NCI-H2196 (cell line): ENCODE data around the gene COMTD1.
"Not testable (repeated sequence)": the region's sequence is repeated elsewhere in the genome, so short reads cannot be mapped to it uniquely, and the experiment has no call there.

Experiments
- DNase-seq: peaks from one replicate; lab custom pipeline; 2025; ENCODE audit not compliant: unreplicated experiment; lab: John Stamatoyannopoulos, UW

The COMTD1 gene

DNA sequence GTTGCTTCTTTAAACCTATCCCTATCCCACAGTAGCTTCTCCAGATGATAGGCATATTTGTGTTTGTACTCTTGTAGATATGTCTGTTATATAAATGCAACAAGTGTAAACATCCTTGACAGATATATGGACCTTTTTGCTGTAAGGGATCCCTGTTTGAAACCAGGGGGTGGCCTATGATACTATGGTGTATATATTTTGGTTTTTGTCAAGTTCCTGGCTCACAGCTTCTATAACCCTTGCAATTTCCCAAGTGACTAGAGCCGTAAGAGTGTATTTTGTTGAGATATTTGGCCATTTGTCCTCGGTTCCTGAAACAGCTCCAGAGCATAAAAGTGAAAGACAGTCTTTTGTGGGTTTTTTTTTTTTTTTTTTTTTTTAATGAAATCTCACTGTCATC lies 9.7 kb downstream of the COMTD1 start:
- no peak for DNase-seq

DNA sequence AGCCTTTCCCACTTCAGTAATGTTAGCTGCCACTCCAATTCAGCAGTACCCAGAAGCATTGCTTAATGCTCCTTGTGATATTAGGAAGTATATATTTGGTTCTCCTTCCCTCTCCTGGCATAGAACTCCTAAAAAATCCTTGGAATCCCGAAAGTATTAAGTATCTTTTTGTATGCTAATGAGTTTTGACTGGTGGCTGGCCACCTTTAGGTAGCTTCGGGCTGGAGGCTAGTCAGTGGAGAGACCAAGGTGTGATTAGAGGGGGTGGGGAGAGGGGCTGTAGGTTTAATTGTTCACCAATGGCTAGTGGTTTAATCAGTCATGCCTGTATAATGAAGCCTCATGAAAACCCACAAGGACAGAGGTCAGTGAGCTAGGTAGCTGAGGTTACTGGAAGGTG lies 12.2 kb downstream of the COMTD1 start:
- DNase-seq: no peak

DNA sequence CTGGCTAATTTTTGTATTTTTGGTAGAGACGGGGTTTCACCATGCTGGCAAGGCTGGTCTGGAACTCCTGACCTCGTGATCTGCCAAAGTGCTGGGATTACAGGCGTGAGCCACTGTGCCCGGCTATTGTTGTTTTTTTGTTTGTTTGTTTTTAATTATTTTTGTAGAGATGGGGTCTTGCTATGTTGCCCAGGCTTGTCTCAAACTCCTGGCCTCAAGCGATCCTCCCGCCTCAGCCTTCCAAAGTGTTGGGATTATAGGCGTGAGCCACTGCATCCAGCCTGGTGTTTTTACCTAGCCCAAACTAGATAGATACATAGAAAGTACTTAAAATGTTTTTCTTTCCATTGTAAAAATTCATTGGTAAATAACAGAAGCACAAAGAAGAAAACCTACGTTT lies 14.3 kb downstream of the COMTD1 start:
- DNase-seq: not testable (repeated sequence)

DNA sequence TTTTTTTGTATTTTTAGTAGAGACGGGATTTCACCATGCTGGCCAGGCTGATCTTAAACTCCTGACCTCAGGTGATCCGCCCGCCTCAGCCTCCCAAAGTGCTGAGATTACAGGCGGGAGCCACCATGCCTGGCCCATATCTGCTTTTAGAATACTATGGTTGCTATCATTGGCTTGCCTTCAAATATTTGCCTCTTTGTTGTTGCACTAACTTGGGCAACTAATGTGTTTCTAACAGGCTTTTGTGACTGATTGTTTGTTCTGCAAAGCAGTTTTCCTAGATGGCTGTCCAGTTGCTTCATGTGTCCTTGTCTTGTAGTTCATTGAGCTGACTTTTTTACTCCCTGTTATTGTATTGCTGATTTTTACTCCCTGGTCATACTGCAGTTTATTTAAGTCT lies 15.5 kb downstream of the COMTD1 start:
- no peak for DNase-seq

DNA sequence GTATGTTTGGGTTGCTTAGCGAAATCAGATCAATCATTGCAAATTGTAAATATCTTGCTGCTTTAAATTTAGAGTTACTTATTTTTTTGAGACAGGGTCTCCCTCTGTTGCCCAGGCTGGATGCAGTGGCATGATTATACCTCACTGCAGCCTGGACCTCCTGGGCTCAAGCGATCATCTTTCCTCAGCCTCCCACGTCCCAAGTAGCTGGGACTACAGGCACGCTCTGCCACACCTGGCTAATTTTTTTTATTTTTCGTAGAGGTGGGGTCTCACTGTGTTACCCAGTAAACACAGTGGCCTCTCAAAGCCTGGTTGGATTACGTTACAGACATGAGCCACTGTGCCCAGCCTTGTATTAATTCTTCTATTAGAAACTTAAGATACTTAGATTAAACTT lies 23.4 kb downstream of the COMTD1 start:
- DNase-seq: no peak

DNA sequence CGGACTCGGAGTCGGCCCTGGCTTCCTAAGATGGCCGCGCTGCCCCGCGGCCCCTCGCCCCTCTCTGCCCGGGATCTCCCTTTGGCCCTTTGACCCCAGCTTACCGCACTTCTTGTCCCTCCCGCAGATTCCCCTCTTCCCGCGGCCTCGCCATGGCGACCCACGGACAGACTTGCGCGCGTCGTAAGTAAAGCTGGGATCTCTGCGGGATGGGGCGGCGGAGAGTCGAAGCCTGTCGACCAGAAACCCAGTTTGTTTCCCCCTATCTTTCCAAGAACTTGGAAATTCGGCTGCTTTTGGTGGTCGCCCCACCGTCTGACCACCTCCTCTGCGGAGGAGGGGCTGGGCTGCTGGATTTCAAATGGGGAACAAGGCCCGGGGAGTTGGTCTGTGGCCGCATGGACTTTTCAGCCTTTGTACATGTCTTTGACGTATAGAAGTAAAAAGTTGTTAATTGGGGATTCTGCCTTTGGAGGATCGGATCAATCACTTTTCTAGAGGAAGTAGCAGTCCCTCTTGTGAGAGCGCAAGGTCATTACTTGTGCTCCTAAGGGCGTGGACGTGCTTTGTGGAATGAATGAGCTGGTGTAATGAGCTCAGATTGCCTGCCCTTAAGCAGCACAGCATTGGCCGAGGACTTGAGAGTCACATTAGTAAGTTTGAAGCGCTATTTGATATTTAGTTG lies 24.6 kb downstream of the COMTD1 start:
- DNase-seq: no peak

DNA sequence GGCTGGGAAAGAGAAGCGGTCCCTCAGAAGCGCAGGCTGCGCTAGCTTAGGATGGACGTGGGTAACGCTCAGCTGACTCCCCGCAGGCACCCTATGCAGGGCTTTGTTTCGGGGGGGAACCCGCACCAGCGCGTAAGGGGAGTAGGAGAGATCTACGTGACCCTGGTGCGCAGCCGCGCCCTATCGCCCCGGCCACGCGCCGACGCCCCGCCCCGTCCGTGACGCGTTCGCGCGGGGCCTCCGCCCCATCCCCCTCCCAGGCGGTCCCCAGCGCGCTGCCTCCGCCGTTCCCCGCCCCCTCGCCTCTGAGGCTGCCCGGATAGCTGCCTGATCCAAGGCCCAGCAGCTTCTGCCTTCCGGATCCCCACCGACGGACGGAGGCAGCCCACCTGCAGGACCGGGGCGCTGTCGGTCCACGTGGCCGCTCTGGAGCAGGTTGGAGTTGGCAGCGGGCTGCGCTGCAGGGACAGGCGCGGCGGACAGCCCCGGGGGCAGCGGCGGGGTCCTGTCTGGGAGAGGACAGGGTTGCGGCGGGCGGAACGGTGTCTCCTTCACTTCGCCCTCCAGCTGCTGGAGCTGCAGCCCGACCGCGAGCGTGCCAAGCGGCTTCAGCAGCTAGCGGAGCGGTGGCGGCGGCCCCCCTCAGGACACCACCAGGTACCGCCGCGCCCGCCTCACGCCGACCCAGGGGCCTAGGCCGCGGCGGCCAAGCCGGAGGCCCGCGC lies 25.3 kb downstream of the COMTD1 start, which contains the start of gene VDAC2:
Gene VDAC2, plus strand, starts transcription at position 515 of the 725 bp plus-strand sequence. CDS start 363 bp downstream, outside the sequence.
- DNase-seq: peak; percentile 93

DNA sequence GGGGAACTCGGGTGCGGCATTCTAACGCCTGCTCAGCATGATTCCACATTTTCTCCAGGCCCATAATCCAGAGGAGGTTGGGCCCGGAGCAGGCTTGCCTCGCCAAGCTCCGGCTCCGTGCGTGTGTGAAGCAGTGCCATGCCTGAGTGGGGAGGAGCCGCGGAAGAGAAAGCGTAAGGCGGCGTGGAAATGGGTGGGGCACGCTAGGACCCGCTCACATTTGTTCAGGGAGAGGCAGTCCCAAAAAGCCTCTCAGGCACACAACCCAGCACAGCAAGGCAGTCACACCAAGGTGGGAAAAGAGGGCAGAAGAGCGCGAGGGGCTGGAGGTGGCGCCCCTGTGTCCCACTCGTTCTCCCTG lies 25.9 kb downstream of the COMTD1 start:
- peak; percentile 66 for DNase-seq

DNA sequence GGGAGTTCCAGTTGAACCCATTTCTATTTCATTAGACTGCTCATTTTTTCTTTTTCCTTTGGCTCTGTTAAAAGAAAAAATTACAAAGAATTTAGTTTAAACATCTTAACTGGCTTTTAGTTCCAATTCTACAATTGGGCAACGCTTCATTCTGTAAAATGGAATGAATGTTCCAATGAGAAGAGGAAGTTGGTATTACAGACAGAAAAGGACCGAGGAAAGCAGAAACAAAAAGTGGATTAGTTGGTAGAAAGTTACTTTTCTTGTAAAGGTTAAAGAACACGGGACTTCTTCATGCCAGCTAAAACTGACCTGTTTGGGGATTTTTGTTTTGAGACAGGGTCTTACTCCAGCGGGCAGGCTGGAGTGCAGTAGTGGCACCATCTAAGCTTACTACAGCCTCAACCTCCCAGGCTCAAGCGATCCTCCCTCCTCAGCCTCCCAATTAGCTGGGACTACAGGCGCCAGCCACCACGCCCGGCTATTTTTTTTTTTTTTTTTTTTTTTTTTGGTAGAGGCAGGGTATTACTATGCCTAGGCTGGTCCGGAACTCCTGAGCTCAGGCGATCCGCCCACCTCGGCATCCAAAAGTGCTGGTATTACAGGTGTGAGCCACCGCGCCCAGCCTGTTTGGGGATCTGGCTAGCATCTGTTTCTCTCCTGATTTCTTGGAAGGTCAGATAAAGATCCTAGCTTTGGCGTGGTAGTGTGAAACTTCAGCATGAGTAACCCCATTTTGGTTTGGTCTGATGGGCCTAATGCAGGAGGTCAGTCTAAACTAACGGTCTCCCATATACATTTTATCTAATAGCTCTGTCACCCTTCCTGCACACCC lies 26.5 kb downstream of the COMTD1 start:
- no peak for DNase-seq

DNA sequence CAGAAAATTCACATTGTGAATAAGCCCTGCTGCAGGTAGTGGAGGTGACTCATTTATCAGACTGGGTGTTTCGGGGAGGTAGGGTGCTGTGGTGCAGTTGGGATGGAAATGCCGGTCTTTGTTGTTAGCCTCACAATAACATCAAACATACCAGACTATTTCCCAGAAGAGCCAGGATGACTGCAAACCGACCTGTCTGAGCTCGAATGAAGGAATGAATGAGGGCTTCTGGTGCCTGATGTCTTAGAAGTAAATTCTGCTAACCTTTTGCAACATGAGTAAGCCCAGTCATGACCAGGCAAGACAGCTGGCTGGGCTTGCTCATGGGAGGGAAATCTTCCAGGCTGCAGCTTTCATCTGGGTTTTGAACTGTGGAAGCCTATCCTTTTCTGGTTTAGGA lies 27.6 kb downstream of the COMTD1 start:
- no peak for DNase-seq

DNA sequence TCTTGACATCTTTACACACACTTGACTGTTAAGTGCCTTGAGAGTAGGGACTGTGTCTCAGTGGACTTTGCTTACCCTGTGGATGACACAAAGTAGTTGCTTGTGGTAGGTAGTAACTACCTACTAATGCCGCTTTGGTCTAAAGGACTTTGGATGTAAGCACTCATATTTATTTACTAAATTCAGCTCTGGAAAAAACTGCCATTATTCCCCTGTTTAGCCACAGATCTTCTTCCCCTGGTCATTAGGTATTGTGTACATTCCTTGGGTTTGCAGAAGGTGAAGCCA lies 28.0 kb downstream of the COMTD1 start:
- DNase-seq: no peak

DNA sequence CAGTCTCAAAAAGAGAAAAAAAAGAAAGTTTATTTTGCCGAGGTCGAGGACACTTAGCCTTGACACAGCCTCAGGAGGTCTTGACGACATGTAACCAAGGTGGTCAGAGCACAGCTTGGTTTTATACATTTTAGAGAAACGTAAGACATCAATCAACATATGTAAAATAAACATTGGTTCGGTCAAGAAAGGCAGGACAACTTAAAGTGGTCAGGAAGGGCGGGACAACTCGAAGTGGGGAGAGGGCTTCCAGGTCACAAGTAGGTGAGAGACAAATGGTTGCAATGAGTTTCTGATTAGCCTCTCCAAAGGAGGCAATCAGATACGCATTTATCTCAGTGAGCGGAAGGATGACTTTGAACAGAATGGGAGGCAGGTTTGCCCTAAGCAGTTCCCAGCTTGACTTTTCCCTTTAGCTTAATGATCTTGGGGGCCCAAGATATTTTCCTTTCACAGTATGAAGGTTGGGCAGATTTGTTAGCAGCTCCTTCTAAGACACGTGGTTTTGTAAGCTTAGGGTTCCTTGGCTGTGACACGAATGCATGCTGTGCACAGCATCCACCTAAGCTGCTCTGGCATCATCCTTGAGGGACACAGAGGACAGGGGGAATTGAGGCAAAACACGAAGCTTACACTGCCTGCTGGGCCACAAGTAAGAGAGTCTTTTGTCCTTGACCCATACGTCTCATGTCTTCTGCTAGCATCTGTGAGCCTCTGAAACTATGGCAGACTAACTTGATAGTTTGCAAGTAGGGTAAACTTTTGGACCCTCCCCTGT lies 28.5 kb downstream of the COMTD1 start:
- no peak for DNase-seq

DNA sequence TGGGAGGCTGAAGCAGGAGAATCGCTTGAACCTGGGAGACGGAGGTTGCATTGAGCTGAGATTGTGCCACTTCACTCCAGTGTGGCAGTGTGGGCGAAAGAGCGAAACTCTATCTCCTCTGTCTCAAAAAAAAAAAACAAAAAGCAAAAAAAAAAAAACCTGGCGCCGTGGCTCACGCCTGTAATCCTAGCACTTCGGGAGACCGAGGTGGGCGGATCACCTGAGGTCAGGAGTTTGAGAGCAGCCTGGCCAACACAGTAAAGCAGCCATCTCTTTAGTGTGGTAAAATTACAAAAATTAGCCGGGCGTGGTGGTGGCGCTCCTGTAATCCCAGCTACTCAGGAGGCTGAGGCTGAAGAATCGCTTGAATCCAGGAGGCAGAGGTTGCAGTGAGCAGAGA lies 29.1 kb downstream of the COMTD1 start:
- DNase-seq: not testable (repeated sequence)

DNA sequence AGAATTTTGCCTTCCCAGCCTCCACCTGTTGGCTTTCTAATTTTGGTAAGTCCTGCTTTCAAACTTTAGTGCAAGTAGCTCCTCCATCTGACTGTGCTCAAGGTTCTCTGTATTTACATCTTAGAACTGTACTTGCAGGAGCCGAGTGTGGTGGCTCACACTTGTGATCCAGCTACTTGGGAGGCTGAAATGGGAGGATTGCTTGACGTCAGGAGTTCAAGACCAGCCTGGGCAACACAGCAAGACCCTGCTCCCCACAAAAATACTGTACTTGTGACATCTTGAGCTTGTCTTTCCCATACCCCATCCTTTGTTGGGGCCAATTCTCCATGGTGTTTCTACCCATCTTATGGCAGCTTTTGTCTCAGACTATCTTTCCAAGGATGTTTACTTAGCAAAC lies 29.8 kb downstream of the COMTD1 start:
- DNase-seq: no peak

DNA sequence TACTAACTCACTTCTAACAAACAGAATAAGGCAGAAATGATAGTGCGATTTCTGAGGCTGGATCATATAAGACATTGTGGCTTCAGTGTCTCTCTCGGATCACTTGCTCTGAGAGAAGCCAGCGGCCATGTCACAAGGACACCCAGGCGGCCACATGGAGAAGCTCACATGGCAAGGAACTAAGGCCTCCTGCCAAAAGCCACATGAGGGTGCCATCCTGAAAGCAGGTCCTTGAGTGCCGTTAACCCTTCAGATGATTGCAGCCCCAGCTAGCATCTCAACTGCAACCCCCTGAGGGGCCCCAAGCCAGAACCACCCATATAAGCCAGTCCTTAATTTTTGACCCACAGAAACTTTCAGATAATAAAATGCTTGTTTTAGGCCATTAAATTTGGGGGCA lies 32.0 kb downstream of the COMTD1 start:
- no peak for DNase-seq

DNA sequence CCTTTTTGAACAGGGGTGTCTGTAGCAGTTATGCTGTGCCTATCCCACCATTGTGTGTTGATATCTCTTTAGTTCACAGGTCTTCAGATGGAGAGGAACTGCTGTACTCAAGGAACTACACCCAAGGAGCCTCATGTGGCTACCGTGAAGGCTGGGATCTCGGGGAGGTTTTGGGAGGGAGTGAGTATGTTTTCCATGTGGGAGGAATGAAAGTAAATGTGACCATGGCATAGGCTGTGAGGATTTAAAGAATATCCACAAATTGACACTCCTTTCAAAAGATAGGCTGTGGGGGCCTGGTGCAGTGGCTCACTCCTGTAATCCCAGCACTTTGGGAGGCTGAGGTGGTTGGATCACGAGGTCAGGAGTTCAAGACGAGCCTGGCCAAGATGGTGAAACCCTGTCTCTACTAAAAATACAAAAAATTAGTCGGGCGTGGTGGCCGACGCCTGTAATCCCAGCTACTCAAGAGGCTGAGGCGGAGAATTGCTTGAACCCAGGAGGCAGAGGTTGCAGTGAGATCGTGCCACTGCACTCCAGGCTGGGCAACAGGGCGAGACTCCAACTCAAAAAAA lies 32.6 kb downstream of the COMTD1 start:
- not testable (repeated sequence) for DNase-seq

DNA sequence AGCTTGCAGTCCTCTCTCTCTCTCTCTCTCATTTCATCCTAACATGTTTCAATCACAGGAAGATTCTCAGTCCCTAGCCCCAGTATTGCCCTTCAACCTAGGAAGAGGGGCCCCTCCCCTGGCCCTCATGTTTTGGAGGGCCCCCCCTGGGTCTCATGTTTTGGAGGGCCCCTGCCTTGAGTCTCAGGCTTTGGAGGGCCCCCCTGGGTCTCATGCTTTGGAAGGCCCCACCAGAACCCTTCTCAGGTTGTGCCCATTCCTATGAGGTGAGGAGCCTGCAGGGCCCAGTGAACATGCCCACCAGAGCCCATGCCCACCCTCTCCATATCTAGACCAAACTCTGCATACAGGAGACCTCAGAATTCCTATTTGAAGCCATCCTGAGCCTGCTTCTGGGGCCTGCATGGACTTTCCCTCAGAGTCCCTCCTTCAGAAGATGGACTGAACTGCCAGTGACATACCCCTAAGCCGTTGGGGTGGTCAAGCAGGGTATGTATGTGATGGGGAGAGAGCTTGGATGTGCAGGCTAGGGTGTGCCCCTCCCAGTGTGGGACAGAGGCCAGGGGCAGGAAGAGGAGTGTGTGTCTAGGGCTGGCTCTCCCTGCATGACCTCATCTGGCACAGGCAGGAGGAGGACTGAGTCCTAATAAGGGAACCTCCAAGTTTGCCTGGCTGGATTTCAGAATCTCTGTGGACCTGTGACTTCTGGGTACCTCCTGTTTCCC lies 33.3 kb downstream of the COMTD1 start:
- peak; percentile 30 for DNase-seq

DNA sequence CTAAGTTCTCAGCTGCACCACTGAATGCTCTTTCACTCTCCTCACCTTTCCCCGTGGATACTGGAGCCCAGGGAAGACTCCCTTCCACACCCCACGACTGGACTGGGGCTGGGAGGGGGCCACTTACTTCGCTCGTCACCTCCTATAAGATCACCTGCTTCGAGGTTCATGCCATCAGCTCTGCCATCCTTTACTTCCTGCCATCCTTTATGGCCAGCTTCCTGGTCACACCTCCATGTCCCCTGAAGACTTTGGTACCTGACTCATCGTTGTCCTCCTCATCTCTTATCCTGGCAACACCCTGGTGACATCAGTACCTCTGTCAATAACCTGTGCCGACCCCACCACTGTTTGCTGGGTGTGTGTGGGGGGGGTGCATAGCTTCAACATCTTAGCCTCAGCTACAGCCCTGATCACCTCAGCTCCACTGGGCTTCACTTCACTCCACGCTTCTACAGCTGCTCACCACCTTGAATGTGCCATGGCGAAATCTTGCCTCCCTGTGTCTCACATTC lies 33.9 kb downstream of the COMTD1 start:
- no peak for DNase-seq

DNA sequence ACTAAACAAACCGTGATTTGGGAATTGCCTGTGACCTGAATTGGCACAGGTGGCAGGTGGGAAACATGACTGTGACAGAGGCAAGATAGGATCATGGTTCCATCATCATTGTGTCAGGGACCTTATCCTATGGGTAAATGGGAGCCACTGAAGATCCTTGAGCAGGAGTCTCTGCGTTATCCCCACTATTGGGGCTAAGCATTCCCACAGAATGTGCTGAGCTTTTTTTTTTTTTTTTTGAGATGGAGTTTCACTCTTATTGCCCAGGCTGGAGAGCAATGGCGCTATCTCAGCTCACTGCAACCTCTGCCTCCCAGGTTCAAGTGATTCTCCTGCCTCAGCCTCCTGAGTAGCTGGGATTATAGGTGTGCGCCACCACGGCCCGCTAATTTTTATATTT lies 35.8 kb downstream of the COMTD1 start:
- not testable (repeated sequence) for DNase-seq

DNA sequence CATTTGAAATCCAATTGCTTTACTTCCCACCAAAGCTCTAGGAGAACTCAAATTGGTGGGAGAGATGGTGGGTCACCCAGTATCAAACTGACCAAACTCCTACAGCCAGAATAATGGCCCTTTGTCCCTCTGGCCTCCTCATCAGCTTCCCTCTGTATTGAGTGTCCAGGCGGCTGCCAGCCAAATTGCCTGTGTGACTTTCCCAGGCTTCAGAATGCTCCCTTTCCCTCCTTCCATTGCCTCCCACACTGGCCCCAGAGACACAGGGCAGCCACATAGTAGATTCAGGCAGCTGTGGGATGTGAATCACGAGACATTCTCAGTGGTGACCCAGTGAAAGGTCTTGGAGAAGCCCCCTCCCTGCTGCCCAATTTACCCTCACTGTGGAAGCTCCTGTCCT lies 37.9 kb downstream of the COMTD1 start:
- DNase-seq: no peak
